Measurements from ENCODE around the gene NAV2.

The NAV2 gene

DNA sequence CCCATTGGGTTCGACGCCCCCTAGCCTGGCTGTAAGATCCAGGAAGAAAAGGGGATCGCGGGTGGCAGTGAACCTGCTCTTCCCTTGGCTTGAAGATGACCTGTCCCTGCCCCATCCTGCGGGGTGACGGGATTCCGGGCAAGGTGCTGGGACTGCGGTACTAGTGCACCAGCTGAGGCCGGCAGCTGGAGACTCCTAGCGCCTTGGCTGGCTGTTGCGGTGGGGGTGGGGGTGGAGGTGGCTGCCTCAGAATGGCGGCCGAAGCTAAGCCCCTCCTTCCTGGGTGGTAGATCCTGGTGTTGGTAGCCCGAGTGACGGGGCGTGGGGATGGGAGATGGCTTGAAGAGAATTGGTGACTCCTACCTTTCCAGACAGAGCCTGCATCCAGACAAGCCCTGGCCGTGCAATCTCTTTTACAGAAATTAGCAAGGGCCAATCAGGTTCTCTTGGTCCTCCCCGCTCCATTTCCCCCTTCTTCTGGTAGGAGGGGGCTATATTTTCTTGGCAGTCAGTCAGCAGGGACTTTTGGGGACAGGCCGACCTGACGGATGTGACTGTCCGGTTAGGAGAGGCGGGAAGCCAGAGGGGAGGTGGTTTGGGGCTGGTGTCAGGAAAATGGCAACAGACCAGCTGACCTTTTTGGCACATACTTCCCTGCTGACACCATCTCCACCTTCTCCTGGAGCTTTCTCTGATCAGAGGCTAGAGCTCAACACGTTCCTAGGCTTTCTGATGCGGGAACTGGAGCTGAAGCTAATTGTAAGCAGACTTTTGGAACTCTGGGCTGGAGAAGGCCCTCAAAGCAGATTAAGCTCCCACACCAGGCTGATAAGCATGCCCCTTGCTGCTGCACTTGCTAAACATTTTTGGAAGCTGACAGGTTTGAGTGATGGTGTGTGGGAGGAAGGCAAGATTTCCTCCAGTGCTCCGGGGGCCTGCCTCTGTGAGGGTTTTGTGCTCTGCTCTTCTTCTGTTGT, 2.0 kb downstream of the NAV2 start:
- no peak for DNase-seq (ENCODE audit: low read depth)

DNA sequence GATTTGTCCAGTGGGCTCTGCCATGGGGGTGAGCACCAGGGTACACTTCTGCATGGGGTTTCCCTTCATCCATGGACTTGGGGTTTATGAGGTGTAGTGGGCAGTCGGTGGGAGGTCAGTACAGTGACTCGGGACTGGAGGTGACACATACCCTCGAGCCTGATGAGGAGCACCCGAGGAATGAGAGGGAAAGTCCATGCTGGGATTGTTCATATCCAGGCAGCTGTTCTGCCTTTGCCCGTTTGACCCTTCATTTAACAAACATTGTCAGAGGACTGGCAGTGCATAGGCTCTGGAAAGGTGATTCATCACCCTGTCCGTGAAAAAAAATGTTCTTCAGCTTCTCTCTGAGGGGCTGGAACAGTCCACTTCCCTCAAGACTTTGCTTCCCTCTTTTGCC, 2.7 kb downstream of the NAV2 start:
- no peak for DNase-seq (ENCODE audit: low read depth)

DNA sequence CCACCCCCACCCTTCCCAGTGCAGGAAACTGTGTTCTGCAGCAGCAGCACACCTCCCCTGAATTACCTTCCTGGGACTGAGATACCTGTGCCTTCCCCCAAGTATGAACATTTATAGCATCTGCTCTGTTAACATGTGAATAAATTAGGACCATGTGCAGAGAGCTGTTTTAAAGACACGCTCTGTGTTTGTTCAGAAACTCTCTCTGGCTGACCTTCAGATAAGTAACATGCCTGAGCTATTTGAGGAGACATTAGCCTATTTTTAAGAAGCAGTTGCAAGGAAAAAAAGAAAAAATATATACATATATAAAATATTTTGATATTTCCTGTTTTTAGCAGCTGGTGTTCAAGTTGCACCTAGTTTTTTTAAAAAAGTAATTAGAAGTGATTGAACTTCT, 5.4 kb downstream of the NAV2 start:
- DNase-seq (ENCODE audit: low read depth), result no peak

DNA sequence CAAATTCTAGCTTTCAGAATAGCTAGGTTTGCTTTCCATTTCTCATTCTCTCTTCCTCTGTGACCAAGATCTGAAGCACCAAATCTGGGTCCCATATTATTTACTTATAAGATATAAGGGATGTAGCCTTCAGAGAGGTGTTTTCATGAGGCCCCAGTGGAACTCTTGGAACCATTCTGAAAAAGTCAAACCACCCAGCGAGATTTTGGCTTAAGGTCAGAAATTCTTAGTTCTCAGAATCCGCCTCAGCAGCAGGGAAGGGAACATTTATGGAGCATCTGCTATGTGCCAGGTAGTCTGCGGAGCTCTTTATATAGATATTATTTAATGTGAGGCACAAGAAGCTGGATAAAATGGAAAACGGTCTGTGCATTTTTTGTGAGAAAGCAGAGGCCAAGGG, 6.3 kb downstream of the NAV2 start:
- DNase-seq (ENCODE audit: low read depth), result no peak

DNA sequence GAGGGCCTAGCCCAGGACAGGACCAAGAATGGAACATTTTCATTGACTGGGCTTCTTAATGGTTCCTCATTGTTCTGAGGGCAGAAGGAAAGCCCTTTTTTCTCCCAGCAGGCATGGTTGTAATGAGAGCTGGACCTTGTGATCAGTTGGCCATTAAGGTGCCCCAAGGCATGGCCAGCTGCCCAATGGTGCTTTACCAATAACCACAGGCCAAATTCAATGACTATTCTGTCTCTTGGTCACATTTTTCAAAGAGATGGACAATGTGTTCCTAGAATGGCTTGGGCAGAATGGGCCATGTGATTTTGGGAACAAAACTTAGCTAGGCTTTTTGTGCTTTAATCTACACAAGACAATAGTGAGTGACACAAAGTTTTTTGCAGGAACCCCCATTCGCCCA, 7.3 kb downstream of the NAV2 start:
- DNase-seq (ENCODE audit: low read depth), result no peak

DNA sequence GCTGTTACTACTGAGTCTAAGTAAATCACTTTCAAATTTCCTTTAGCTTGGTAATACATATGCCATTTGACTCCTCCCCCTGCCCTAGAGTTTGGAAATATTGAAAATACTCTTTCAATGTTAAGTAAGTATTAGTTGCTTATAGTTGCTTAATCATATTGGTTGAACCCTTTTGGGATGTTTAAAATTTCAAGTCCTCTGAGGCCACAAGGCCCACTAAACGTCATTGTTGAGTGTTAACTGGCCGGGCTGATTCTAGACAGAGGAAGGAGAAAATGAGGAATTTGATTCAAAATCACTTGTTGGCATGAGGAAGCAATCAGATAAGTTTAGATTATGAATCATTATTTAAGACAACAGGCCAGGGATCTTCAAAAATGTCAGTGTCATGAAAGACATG, 8.5 kb downstream of the NAV2 start:
- no peak for DNase-seq (ENCODE audit: low read depth)

DNA sequence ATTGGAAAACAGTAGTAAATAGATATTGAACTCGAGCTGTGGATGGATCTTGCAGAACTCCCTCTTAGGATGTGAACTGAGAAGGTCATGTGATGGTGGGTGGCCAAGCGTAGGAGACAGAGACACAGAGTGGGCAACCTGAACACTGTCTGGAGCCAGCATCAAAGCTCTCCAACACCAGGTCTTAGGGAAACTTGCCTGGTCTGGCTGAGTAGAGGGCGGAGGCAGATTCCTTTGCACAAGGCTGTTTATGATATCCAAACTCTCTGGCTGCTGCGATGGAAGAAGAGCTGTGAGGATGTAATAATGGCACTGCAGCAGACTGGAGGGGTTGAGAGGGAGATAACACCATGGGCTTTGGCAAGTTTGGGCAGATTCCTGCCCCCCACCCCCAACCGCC, 10.1 kb downstream of the NAV2 start:
- no peak for DNase-seq (ENCODE audit: low read depth)

DNA sequence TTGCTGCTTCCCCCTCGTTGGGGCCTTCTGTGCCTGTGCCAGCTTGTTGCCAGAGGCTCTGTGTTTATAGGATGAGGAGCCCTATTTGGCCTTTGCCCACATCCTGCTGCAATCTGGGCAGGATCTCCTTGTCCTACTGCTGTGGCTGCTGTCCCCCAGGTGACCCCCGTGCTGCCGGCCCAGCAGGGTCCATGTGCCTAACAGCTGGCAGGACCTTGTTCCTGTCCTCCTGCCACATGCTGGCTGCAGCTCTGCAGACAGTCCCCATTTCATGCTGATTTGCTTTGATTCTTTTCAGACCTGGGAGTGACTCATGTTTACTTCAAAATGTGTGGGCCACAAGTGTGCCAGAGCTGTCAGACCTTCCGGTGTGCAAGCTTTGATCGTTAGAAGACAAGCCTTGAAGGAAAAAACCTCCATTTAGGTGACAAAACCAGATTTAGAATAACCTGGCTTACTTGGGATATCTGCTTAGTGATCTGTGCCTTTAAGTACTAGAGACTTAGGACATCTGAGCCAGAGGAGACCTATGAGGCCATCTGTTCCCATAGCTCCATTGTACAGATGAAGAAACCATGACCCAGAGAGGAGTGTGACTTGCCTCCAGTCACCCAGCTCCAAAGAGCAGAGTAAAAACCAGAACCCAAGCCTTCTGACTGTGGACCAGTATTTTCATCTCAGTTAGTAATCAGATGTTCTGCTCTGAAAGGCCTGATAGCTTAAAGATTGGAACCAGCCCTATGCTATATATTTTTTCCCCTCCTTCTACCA, 11.1 kb downstream of the NAV2 start:
- DNase-seq (ENCODE audit: low read depth), result peak; percentile 22

DNA sequence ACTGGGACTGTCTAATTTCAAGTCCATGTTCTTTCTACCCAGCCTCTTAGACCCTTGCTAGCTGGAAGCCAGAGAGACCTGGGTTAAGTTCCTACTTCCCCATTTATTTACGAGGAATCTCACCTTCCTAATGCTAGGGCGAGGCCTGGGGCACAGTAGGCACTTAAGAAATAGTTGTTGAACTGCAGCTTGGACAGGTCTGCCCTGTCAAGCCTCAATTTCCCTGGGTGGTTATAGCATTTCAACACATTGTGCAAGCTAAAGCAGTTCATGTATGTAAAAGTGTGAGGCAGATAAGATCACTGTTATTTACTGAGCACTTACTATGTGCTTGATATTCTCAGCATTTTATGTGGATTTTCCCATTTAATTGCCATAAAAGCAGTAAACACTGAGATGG, 12.1 kb downstream of the NAV2 start:
- no peak for DNase-seq (ENCODE audit: low read depth)

DNA sequence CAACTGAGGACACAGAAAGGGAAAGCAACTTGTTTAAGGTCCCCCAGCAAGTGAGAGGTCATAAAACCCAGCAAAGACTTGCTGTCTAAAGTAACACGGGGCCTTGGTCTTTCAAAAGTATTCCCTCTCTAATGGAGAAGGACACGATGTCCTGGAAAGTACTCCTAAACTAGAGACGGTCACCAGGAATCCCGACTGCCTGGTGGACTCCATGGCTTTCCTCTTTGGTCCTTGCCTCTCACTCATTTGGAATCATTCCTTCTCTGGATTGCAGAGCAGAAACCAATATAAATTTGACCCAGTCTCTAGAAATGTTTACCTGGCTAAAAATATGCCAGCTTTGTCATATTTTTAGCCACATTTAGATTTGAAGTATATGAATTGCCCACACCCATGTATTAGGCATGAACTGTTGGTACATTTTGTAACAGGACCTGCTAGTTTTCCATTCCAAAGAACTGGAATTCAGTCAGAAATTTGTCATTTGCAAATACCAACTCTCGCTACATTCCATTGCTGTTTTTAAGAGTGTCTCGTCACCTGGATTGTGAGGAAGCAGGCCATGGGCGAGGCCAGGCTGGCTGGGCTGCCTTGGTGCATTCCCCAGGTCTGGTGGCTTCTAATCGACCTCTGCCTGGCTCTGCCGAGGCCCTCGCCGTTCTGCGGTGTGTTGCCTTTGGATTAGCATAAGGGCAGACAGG, 12.9 kb downstream of the NAV2 start:
- DNase-seq (ENCODE audit: low read depth), result no peak

DNA sequence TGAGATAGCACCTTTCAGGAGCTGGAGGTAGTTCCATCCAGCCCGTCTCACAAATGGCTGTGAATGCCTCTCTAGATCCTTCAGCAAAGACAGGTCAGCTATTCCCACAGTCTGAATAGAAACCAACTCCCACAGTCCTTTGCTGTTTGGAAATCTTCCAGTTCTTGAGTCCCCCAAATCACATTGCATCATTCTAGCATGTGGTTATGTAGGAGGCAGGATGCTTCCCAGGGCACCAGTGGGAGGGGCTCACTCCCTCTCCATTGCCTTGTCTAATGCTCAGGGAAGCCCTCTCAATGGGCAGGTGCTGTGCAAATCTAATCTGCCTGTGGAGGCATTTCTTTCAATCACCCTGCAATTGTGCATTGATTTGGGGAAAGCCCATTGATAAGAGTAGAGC, 14.6 kb downstream of the NAV2 start:
- DNase-seq (ENCODE audit: low read depth), result no peak

DNA sequence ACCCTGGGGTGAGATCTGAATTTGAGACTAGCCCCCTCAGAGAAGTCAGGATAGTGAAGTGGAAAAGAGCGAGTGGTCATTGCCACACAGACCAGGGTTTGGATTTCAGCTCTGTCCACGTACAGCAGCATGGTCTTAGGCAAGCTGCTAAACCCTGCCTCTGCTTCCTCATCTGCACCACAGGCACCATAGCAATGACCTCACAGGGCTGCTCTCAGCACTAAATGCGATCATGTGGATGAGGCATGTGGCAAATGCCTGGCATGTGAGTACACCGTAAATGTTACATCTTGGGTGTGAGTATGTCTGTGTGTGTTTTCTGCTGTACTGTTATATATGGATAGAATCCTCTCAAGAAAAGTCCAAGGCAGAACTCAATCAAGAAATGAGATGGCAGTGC, 15.8 kb downstream of the NAV2 start:
- no peak for DNase-seq (ENCODE audit: low read depth)

DNA sequence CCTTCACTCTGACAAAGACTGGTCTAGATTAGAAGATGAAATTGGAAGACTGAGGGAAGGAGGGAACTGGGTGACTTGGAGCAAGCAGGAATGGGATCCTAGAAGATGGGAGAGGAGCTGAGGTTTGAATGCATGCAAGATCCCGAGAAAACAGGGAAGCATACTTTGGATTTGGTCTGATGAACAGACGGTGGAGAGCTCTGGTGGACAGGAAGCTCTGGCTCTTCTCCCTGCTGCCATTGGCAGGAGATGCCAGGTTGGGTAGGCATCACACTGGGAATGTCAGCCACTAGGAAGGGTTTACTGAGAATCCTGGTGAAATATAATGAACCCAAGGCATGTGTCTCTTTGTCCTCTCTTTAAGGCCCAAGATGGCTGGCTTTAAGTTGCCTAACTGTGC, 16.5 kb downstream of the NAV2 start:
- DNase-seq (ENCODE audit: low read depth), result no peak

DNA sequence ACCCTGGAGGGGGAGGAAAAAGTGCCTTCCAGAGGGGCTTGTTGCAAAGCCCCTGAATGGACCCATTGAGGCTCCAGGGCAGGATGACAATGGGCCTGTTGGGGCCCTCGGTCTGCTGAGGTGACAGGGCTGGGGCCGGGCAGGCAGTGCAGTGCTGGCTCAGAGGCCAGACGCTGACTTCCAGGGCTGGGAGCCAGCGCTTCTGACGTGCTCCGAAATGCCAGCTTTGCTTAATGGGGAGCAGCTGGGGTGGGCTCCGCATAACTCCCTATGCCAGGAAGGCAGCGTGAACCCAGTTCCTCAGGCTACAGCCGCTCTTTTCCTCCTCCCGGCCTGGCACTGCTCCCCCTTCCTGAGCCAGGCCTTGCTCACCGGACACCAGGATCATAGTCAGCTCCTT, 17.7 kb downstream of the NAV2 start:
- DNase-seq (ENCODE audit: low read depth), result no peak

DNA sequence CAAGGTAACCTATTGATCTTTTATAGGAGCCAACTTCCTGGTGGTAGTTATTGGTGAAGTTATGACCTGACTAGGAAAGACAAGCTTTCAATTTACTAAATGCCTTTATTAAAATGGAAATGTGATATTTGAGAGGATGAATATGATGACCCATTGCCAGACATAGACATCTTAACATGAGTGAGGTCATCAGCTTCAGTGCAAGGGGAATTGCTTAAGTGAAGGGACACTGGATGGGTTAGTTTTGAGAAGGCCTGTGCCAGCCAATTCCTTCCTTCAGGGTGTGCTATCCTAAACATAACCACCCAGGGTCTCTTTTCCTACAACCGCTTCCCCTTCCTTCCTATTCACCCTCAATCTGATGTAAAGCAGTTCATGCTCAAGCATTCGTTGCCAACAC, 21.5 kb downstream of the NAV2 start:
- no peak for DNase-seq (ENCODE audit: low read depth)

DNA sequence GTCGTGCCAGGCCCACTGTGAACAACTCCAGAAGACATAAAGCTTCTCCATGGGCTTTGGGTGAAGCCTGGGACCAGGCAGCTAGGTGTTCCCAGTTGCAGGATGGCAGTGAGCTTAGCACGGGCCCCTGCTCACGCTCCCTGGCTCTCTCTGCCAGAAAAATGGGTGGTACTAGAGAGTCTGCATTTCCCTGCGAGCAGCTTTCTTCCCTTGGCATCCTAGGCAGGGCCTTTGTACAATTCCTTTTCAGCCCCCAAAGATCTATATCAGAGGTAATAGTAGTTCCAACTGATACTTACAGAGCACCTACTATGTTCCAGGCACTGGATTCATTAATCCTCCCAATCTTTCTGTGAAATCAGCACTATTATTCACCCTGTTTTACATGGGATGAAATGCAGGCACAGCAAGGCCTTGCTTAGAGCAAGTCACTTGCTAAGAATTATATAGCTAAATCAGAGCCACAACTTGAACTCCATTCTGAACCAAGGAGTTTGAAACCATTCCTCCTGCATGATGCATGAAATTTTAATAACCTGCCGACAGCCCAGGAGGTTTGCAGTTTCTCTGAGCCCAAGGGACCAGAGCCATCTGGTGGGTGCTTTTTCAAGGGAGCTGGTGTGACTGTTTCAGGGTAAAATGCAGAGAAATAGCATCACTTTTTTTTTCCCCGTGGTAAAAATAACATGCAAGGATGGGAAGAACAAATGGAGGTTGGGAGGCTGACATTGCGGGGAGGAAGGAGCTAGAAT, 22.7 kb downstream of the NAV2 start:
- no peak for DNase-seq (ENCODE audit: low read depth)

DNA sequence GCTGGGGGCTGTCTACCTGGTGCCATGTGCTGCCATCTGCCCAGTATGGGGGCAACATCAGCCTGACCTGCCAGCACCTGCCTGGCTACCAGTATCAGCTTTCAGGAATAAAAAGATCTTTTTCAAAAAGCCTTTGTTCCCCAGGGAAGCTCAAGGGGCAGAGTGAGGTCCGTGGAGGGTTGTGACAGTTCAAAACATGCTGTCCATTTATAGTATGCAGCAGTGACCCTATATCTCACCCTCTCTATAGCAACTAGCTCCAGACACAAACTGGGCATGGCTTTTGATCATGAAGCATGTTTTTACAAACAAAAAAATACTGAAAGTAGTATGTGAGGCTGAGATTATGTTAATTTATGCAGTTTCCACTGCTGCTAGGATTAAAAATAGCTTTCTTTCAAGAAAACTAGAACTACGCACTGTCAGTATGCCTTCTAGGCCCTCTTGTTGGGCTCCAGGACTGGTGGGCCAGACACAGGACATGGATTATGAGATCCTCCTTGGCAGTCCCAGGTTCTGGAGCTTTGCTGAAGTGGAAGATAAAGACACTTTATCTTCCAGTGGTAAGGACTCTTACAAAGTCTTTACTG, 23.4 kb downstream of the NAV2 start:
- DNase-seq (ENCODE audit: low read depth), result no peak

DNA sequence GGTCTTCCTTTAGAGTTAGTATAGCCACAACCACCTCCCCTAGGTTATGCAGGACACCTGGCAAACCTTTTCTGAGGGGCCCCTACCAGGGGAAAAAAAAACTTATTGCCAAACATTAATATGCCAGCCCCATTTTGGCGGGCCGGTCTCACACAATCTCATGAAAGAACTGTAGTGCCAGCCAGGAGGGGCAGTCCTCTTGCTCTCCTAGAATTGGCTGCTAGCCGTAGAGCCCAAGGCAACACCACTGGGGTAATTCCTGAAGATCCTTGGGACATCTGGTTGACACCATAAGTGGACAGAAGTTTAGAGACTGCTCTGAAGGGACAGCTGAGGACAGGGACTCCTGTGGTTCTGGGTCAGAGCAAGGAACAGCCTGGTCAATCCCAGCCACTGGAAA, 24.2 kb downstream of the NAV2 start:
- DNase-seq (ENCODE audit: low read depth), result no peak

DNA sequence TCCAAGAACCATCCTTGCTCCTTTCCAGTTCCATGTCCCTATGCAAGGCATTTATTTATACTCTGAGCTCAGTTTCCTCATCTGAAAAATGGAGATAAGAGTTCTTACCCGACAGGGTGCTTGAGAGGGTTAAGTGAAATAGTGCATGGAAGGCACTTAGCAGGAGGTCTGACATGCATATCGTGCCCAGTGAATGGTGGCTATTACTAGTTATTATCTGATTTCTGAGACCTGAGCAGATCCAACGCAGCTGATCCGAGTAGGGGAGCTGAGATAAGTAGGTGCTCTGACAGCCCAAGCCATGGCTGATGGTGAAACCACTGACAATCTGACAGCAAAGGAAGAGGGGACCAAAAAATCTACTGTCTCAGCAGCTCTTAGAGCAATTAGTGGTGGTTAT, 24.9 kb downstream of the NAV2 start:
- no peak for DNase-seq (ENCODE audit: low read depth)

DNA sequence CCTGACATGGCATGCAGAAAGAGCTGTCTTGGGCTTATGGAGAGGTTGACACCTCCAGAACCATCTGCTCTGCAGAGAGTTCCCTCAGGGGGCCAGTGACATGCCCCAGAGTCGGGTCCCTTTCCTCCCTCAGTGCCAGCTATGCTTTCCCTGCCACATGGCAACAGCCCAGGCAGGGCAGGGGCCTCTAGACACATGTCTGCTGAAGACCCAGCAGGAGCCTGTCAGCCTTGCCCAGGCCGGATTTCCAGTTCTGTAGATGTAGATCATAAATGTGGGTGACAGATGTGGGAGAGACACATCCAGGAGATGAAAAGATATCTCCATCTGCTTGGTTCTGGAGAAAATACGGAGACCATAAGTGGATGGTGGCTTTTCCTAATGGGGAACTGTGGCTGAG, 25.5 kb downstream of the NAV2 start:
- DNase-seq (ENCODE audit: low read depth), result no peak

DNA sequence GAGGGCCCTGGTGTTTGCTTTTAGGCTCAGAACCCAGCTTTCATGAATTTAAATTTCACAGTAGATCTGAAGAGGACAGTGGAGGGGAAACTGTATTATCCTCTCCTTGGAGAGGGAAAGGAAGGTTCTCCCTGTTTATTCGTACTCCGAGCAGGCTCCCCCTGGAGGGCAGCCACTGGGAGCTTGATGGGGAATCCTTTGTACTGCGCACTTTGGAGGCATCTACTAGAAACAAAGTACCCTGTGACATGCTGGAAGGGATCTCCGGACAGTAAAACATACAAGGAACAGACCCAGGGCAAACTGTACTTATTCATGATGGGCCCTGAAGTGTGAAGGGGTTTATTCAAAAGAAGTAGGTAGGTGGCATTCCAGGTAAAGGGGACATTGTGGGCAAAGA, 27.2 kb downstream of the NAV2 start:
- no peak for DNase-seq (ENCODE audit: low read depth)

DNA sequence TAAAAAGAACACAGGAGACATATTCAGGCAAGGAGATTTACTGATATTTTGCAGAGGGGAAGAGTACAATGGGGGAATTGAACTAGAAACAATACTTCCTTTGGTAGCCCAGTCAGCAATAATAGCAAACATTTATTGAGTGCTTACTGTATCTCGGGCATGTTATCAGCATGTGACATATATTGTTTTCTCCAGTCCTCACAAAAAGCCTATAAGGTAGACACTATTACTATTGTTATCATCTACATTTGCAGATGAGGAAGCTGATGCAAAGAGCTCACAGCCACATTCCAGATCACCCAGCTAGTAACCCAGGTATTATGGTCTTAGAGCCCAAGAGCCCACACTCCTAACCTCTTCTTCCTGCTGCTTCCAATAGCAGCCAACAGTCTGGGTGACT, 27.9 kb downstream of the NAV2 start:
- DNase-seq (ENCODE audit: low read depth), result no peak
